DND-41 (cell line): ENCODE results near the gene EFR3B.

Experiments
- ATAC-seq: fragments of 200-7000 bp; cut with Tn5 transposase; 3 replicates; pipeline ENCODE4 v1.9.1; 2021; ENCODE audit warnings: low read depth; ENCODE audit not compliant: insufficient read depth
- DNase-seq: peaks from one replicate; pipeline ENCODE4 v3.0.0-alpha.2; 2020
- H2AFZ ChIP-seq: 2 replicates; pipeline ENCODE4 v1.6.0; 2012; ENCODE audit warnings: low read depth, low read length
- H3K27ac ChIP-seq: 2 replicates; pipeline ENCODE4 v1.5.1; 2012; ENCODE audit warnings: low read length, inconsistent platforms
- H3K27me3 ChIP-seq: fragments of 200-600 bp; sonication (generic); 2 replicates; pipeline ENCODE4 v1.6.0; 2012; ENCODE audit warnings: low read length, mild to moderate bottlenecking, inconsistent platforms; ENCODE audit not compliant: insufficient read depth, poor library complexity
- H3K36me3 ChIP-seq: 2 replicates; pipeline ENCODE4 v1.5.1; 2012; ENCODE audit warnings: low read length, inconsistent platforms; ENCODE audit not compliant: insufficient read depth
- H3K4me1 ChIP-seq: 2 replicates; pipeline ENCODE4 v1.5.1; 2012; ENCODE audit warnings: mild to moderate bottlenecking, low read length; ENCODE audit not compliant: insufficient read depth
- H3K4me2 ChIP-seq: 2 replicates; pipeline ENCODE4 v1.6.0; 2012; ENCODE audit warnings: mild to moderate bottlenecking, moderate library complexity, low read length, inconsistent platforms; ENCODE audit not compliant: insufficient read depth
- H3K4me3 ChIP-seq, 2 experiments: fragments of 200-600 bp in 1 of 2; shearing (Covaris generic) in 1 of 2; 2 replicates each; pipeline ENCODE4 v1.5.1; 2012 to 2016; ENCODE audit warnings: inconsistent platforms in 2 of 2, low read length in 2 of 2, mild to moderate bottlenecking in 2 of 2, low read depth in 1 of 2, moderate library complexity in 1 of 2
- H3K79me2 ChIP-seq: 2 replicates; pipeline ENCODE4 v1.6.0; 2012; ENCODE audit warnings: low read length, inconsistent platforms; ENCODE audit not compliant: insufficient read depth
- H3K9ac ChIP-seq: 2 replicates; pipeline ENCODE4 v1.6.0; 2012; ENCODE audit warnings: low read depth, mild to moderate bottlenecking, inconsistent platforms, low read length, moderate library complexity
- H3K9me3 ChIP-seq: 2 replicates; pipeline ENCODE4 v1.5.1; 2012; ENCODE audit warnings: low read length, moderate library complexity, mild to moderate bottlenecking, inconsistent platforms; ENCODE audit not compliant: insufficient read depth, severe bottlenecking
- H4K20me1 ChIP-seq: 2 replicates; pipeline ENCODE4 v1.6.0; 2012; ENCODE audit warnings: low read length; ENCODE audit not compliant: insufficient read depth
- EZH2 ChIP-seq: IDR thresholded peaks from 3 replicates; pipeline ENCODE4 v1.6.1; 2012; ENCODE audit warnings: borderline replicate concordance, low read depth, mild to moderate bottlenecking, moderate library complexity, low read length, inconsistent platforms; ENCODE audit not compliant: severe bottlenecking
- TF ChIP-seq, protein P1 (sequence below): IDR thresholded peaks from 2 replicates; pipeline ENCODE4 v1.5.1; 2012; ENCODE audit warnings: borderline replicate concordance, low read length, moderate library complexity, mild to moderate bottlenecking; ENCODE audit not compliant: poor library complexity, severe bottlenecking; ENCODE audit errors: extremely low read depth

The EFR3B gene

DNA sequence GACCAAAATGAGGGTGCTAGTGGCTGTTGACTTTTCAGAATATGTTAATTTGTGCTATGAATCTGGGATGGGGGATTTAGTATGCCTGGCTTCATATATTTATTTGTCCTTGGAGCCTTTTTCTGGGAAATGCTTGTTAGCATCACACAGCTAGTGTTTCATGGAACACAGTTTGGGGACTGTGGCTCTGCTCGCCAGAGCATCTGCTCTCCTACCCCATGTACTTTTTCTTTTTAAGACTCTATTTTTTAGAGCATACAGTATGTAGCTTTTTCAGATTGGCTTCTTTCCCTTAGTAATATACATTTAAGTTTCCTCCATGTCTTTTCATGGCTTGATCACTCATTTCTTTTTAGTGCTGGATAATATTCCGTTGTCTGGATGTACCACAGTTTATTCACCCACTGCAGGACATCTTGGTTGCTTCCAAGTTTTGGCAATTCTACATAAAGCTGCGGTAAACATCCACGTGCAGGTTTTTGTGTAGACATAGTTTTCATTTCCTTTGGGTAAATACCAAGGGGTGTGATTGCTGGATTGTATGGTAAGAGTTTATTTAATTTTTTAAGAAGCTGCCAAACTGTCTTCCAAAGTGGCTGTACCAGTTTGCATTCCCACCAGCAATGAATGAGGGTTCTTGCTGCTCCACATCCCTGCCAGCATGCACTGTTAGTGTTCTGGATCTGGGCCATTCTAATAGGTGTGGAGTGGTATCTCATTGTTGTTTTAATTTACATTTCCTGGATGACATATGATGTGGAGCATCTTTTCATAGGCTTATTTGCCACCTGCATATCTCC is 44.1 kb downstream of the EFR3B start:
- TF ChIP-seq, protein P1, sequence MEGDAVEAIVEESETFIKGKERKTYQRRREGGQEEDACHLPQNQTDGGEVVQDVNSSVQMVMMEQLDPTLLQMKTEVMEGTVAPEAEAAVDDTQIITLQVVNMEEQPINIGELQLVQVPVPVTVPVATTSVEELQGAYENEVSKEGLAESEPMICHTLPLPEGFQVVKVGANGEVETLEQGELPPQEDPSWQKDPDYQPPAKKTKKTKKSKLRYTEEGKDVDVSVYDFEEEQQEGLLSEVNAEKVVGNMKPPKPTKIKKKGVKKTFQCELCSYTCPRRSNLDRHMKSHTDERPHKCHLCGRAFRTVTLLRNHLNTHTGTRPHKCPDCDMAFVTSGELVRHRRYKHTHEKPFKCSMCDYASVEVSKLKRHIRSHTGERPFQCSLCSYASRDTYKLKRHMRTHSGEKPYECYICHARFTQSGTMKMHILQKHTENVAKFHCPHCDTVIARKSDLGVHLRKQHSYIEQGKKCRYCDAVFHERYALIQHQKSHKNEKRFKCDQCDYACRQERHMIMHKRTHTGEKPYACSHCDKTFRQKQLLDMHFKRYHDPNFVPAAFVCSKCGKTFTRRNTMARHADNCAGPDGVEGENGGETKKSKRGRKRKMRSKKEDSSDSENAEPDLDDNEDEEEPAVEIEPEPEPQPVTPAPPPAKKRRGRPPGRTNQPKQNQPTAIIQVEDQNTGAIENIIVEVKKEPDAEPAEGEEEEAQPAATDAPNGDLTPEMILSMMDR, result no peak
- TF ChIP-seq EZH2, result no peak
- no peak for ATAC-seq
- no peaks in the 10 kb centered on the region for H3K79me2 ChIP-seq
- no peak for DNase-seq
- no peak overlapping the region for H3K9ac ChIP-seq
- H3K27me3 ChIP-seq, result peaks cover 3% of the 10 kb centered on the region
- H3K4me2 ChIP-seq, result no peak overlapping the region
- H3K4me3 ChIP-seq, result no peak overlapping the region
- no peaks in the 10 kb centered on the region for H4K20me1 ChIP-seq
- H3K9me3 ChIP-seq, result no peaks in the 10 kb centered on the region
- no peaks in the 10 kb centered on the region for H3K36me3 ChIP-seq
- no peak overlapping the region for H3K27ac ChIP-seq
- H2AFZ ChIP-seq, result no peak overlapping the region
- H3K4me1 ChIP-seq, result no peaks in the 10 kb centered on the region

DNA sequence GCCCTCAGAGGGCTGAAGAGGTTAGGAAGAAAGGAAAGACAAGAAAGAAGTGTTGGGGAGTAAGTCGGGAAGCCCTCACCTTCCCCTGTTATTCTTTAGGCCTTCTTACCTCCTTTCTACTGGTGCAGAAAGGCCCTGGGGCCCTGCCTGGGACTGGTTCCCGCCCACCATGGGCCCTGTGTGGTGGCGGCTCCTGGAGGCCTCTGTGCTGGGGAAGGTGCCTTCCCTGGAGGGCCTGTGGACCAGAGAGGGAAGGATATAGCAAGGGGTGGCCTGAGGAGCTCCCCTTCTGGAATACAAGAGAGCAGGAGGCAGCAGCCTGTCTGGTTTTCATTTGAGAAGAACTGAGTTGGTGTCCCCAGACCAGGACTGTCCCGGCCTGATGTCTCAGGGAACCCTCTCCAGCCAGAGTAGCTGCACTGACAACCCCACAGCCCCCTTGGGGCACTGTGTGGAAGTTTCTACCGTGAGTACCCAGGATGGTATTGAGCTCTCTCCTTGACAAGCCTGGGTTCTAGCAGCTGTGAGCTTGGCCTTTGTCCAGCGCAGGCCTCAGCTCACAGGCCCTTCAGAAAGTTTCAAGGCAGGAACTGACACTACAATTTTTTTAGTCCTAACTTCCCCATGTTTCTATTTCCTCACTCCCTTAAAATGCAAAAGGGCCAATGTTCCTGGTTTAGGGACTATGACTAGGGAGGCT is 47.1 kb downstream of the EFR3B start:
- H3K27me3 ChIP-seq, result no peaks in the 10 kb centered on the region
- no peaks in the 10 kb centered on the region for H3K4me1 ChIP-seq
- H3K4me2 ChIP-seq, result no peak overlapping the region
- H3K4me3 ChIP-seq, result no peak overlapping the region
- DNase-seq (no peak), ATAC-seq (no peak)
- TF ChIP-seq, protein P1, result no peak
- TF ChIP-seq EZH2, result no peak
- H4K20me1 ChIP-seq, result no peaks in the 10 kb centered on the region
- H3K27ac ChIP-seq, result no peak overlapping the region
- H3K9me3 ChIP-seq, result no peaks in the 10 kb centered on the region
- H3K9ac ChIP-seq, result no peak overlapping the region
- no peaks in the 10 kb centered on the region for H3K36me3 ChIP-seq
- H3K79me2 ChIP-seq, result no peaks in the 10 kb centered on the region
- no peak overlapping the region for H2AFZ ChIP-seq

DNA sequence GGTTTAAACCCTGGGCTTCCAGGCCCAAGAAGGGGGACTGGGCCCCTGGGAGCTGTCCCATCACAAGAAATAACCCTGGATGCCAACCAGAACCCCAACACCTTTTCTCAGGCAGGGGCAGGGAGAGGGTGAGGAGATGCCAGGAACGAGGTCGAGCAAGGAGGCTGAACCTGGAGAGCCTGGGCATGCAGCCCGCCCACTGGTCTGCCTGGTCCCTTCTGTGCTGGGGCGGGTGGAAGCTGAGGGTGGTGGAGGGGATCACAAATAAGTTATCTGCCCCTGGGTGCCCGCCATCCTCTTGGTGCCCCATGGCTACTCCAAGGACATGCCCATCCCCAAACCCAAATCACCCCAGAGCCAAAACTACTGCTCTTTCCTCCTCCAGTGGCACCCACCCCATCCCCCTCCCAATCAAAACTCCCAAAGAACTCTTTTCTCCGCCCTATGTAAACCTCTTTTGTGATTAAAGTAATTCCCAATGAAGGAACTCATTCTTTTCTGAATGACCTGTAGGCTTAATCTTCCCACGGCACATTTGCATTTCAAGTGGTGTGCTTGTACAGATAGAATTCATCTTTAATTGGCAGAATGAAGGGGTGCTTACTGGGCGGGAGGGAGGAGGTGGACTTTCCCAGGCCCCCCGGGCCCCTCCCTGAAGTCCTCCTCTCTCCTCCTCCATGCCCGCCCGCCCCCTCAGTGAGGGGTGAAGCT is 47.9 kb downstream of the EFR3B start:
- Histone ChIP-seq H2AFZ (no peak overlapping the region), H3K9ac (no peak overlapping the region), H3K27ac (no peak overlapping the region), H3K27me3 (no peaks in the 10 kb centered on the region), H3K4me3 (no peak overlapping the region), H3K4me2 (no peak overlapping the region), H3K36me3 (no peaks in the 10 kb centered on the region), H3K79me2 (no peaks in the 10 kb centered on the region), H3K9me3 (no peaks in the 10 kb centered on the region), H3K4me1 (no peaks in the 10 kb centered on the region), H4K20me1 (no peaks in the 10 kb centered on the region)
- ATAC-seq (no peak), DNase-seq (no peak)
- TF ChIP-seq, protein P1, result no peak
- TF ChIP-seq EZH2, result no peak
